ENCODE results near the gene IL31RA.

IL31RA gene

GRCh38 chr5:55913466-55914413, 62.6 kb downstream of the IL31RA start:
- Histone ChIP-seq H3K36me3 (ENCODE audit: insufficient read depth, low read length) (no peaks in the 10 kb centered on the region), H3K4me1 (ENCODE audit: insufficient read depth, low read length) (peaks cover 5% of the 10 kb centered on the region), H3K4me3 (ENCODE audit: low read length) (no peak overlapping the region), H2AFZ (ENCODE audit: low read depth, low read length) (no peak overlapping the region), H3K9me3 (ENCODE audit: low read length) (no peaks in the 10 kb centered on the region), H3K27me3 (ENCODE audit: insufficient read depth, low read length) (peaks cover 8% of the 10 kb centered on the region)

- Histone ChIP-seq H3K4me1 (ENCODE audit: insufficient read depth, low read length) (peaks cover 5% of the 10 kb centered on the region), H3K9me3 (ENCODE audit: low read length) (no peaks in the 10 kb centered on the region), H2AFZ (ENCODE audit: low read depth, low read length) (no peak overlapping the region), H3K27me3 (ENCODE audit: insufficient read depth, low read length) (peaks cover 8% of the 10 kb centered on the region), H3K4me3 (ENCODE audit: low read length) (no peak overlapping the region), H3K36me3 (ENCODE audit: insufficient read depth, low read length) (no peaks in the 10 kb centered on the region)
Measured at GRCh38 chr5:55914971-55915370, 63.8 kb downstream of the IL31RA start.

GRCh38 chr5:55915783-55916182, 64.6 kb downstream of the IL31RA start:
- H3K9me3 ChIP-seq (ENCODE audit: low read length), result no peaks in the 10 kb centered on the region
- H2AFZ ChIP-seq (ENCODE audit: low read depth, low read length), result no peak overlapping the region
- H3K4me3 ChIP-seq (ENCODE audit: low read length), result no peak overlapping the region
- H3K4me1 ChIP-seq (ENCODE audit: insufficient read depth, low read length), result peaks cover 5% of the 10 kb centered on the region
- peaks cover 5% of the 10 kb centered on the region for H3K27me3 ChIP-seq (ENCODE audit: insufficient read depth, low read length)
- no peaks in the 10 kb centered on the region for H3K36me3 ChIP-seq (ENCODE audit: insufficient read depth, low read length)

GRCh38 chr5:55916986-55917385, 65.8 kb downstream of the IL31RA start:
- Histone ChIP-seq H3K27me3 (ENCODE audit: insufficient read depth, low read length) (peaks cover 5% of the 10 kb centered on the region), H3K4me1 (ENCODE audit: insufficient read depth, low read length) (peaks cover 5% of the 10 kb centered on the region), H3K36me3 (ENCODE audit: insufficient read depth, low read length) (no peaks in the 10 kb centered on the region), H2AFZ (ENCODE audit: low read depth, low read length) (no peak overlapping the region), H3K9me3 (ENCODE audit: low read length) (no peaks in the 10 kb centered on the region), H3K4me3 (ENCODE audit: low read length) (no peak overlapping the region)

GRCh38 chr5:55917402-55918086, 66.4 kb downstream of the IL31RA start:
- Histone ChIP-seq H3K4me3 (ENCODE audit: low read length) (no peak overlapping the region), H2AFZ (ENCODE audit: low read depth, low read length) (no peak overlapping the region), H3K27me3 (ENCODE audit: insufficient read depth, low read length) (peaks cover 5% of the 10 kb centered on the region), H3K4me1 (ENCODE audit: insufficient read depth, low read length) (peaks cover 8% of the 10 kb centered on the region), H3K9me3 (ENCODE audit: low read length) (no peaks in the 10 kb centered on the region), H3K36me3 (ENCODE audit: insufficient read depth, low read length) (no peaks in the 10 kb centered on the region)

GRCh38 chr5:55918087-55919035, 67.2 kb downstream of the IL31RA start:
- Histone ChIP-seq H3K27me3 (ENCODE audit: insufficient read depth, low read length) (peaks cover 5% of the 10 kb centered on the region), H2AFZ (ENCODE audit: low read depth, low read length) (no peak overlapping the region), H3K4me3 (ENCODE audit: low read length) (no peak overlapping the region), H3K9me3 (ENCODE audit: low read length) (no peaks in the 10 kb centered on the region), H3K4me1 (ENCODE audit: insufficient read depth, low read length) (peaks cover 8% of the 10 kb centered on the region), H3K36me3 (ENCODE audit: insufficient read depth, low read length) (no peaks in the 10 kb centered on the region)

- H3K36me3 ChIP-seq (ENCODE audit: insufficient read depth, low read length), result no peaks in the 10 kb centered on the region
- peaks cover 8% of the 10 kb centered on the region for H3K4me1 ChIP-seq (ENCODE audit: insufficient read depth, low read length)
- no peak overlapping the region for H2AFZ ChIP-seq (ENCODE audit: low read depth, low read length)
- H3K9me3 ChIP-seq (ENCODE audit: low read length), result peaks cover under 1% of the 10 kb centered on the region
- no peak overlapping the region for H3K4me3 ChIP-seq (ENCODE audit: low read length)
- H3K27me3 ChIP-seq (ENCODE audit: insufficient read depth, low read length), result peaks cover 5% of the 10 kb centered on the region
Measured at GRCh38 chr5:55919625-55920024, 68.5 kb downstream of the IL31RA start.

- H3K27me3 ChIP-seq (ENCODE audit: insufficient read depth, low read length), result peaks cover 5% of the 10 kb centered on the region
- H3K4me1 ChIP-seq (ENCODE audit: insufficient read depth, low read length), result peaks cover 8% of the 10 kb centered on the region
- no peak overlapping the region for H2AFZ ChIP-seq (ENCODE audit: low read depth, low read length)
- H3K4me3 ChIP-seq (ENCODE audit: low read length), result no peak overlapping the region
- H3K36me3 ChIP-seq (ENCODE audit: insufficient read depth, low read length), result no peaks in the 10 kb centered on the region
- peaks cover 3% of the 10 kb centered on the region for H3K9me3 ChIP-seq (ENCODE audit: low read length)
Measured at GRCh38 chr5:55920784-55921183, 69.6 kb downstream of the IL31RA start.

- Histone ChIP-seq H3K27me3 (ENCODE audit: insufficient read depth, low read length) (peaks cover 2% of the 10 kb centered on the region), H2AFZ (ENCODE audit: low read depth, low read length) (no peak overlapping the region), H3K4me3 (ENCODE audit: low read length) (no peak overlapping the region), H3K9me3 (ENCODE audit: low read length) (peaks cover 3% of the 10 kb centered on the region), H3K36me3 (ENCODE audit: insufficient read depth, low read length) (no peaks in the 10 kb centered on the region), H3K4me1 (ENCODE audit: insufficient read depth, low read length) (peaks cover 8% of the 10 kb centered on the region)
Measured at GRCh38 chr5:55921617-55922016, 70.5 kb downstream of the IL31RA start.

GRCh38 chr5:55923177-55923771, 72.1 kb downstream of the IL31RA start:
- H3K36me3 ChIP-seq (ENCODE audit: insufficient read depth, low read length), result no peaks in the 10 kb centered on the region
- H3K27me3 ChIP-seq (ENCODE audit: insufficient read depth, low read length), result no peaks in the 10 kb centered on the region
- H3K4me1 ChIP-seq (ENCODE audit: insufficient read depth, low read length), result peaks cover 3% of the 10 kb centered on the region
- no peak overlapping the region for H2AFZ ChIP-seq (ENCODE audit: low read depth, low read length)
- H3K9me3 ChIP-seq (ENCODE audit: low read length), result peaks cover 3% of the 10 kb centered on the region
- no peak overlapping the region for H3K4me3 ChIP-seq (ENCODE audit: low read length)

GRCh38 chr5:55923865-55924500, 72.8 kb downstream of the IL31RA start:
- H3K9me3 ChIP-seq (ENCODE audit: low read length), result peaks cover 3% of the 10 kb centered on the region

GRCh38 chr5:55924744-55925143, 73.6 kb downstream of the IL31RA start:
- Histone ChIP-seq H3K4me1 (ENCODE audit: insufficient read depth, low read length) (peaks cover 3% of the 10 kb centered on the region), H3K9me3 (ENCODE audit: low read length) (peaks cover 3% of the 10 kb centered on the region), H3K27me3 (ENCODE audit: insufficient read depth, low read length) (no peaks in the 10 kb centered on the region), H2AFZ (ENCODE audit: low read depth, low read length) (no peak overlapping the region), H3K36me3 (ENCODE audit: insufficient read depth, low read length) (no peaks in the 10 kb centered on the region), H3K4me3 (ENCODE audit: low read length) (no peak overlapping the region)

More at GRCh38 chr5:55923865-55924500, 72.8 kb downstream of the IL31RA start:
- Histone ChIP-seq H2AFZ (ENCODE audit: low read depth, low read length) (no peak overlapping the region), H3K4me3 (ENCODE audit: low read length) (no peak overlapping the region), H3K4me1 (ENCODE audit: insufficient read depth, low read length) (peaks cover 3% of the 10 kb centered on the region), H3K36me3 (ENCODE audit: insufficient read depth, low read length) (no peaks in the 10 kb centered on the region), H3K27me3 (ENCODE audit: insufficient read depth, low read length) (no peaks in the 10 kb centered on the region)
